Measurements from ENCODE around the gene FRMPD1.

Gene FRMPD1

DNA sequence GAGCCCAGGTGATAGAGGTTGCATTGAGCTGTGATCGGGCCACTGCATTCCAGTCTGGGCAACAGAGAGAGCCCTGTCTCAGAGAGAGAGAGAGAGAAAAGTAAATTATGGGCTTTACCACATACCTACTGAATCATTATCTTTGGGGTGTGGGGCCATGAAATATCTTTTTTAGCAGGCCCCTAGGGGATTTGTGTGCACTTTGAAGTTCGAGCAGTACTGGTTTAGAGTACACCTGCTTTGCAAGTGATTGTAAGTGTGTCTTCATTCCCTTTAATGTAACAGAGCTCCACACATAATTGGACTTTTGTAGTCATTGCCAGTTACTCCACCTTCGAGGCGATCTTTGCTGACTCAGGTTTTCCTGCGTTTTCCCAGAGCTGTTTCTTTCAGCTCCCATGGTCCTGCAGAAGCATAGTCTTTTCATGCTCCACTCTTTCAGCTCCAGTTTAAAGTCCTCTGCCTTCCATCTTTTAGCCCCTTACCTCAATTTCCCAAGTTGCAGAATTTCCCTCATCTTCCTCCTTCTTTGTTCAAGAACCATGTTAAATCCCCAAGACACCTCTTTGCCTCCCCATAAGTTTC lies 24.0 kb upstream of the FRMPD1 start:
- no peak for FAIRE-seq

DNA sequence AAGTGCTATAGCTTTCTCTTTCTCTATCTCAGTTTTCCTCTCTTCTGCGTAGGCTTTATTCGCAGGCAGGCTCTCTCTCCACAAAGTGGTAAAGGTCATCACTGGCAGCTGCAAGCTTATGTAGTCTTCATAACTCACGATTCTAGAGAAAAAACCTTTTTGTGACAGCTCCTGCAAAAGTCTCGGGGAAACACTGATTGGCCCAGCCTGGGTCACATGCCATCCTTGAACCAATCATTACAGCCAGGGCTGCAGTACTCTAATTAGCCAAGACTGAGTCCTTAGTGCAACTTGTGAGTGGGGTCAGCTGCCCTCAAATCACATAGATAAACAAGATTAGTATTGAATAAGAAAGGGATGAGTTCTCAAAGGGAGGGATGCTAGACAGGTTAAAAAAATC lies 18.3 kb upstream of the FRMPD1 start:
- FAIRE-seq = no peak

DNA sequence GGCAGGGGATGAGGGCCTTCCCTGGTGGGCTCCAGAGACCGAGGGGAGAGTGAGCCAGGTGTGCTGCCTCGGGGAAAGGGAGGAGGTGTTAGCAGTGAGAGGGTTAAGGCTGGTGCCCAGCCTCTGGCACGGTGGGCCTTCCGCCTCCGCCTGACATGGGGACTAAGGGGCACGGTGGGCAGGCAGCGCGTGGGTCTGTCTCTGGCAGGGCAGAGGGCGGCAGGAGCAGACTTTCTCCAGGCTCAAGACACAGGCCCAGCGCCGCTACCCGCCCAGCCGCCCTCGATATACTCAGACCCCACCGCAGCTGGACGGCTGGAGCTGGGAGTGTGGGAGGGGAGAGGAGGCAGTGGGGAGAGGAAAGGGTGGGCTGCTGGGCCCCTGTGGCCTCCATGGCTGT lies 14.9 kb upstream of the FRMPD1 start:
- no peak for FAIRE-seq

DNA sequence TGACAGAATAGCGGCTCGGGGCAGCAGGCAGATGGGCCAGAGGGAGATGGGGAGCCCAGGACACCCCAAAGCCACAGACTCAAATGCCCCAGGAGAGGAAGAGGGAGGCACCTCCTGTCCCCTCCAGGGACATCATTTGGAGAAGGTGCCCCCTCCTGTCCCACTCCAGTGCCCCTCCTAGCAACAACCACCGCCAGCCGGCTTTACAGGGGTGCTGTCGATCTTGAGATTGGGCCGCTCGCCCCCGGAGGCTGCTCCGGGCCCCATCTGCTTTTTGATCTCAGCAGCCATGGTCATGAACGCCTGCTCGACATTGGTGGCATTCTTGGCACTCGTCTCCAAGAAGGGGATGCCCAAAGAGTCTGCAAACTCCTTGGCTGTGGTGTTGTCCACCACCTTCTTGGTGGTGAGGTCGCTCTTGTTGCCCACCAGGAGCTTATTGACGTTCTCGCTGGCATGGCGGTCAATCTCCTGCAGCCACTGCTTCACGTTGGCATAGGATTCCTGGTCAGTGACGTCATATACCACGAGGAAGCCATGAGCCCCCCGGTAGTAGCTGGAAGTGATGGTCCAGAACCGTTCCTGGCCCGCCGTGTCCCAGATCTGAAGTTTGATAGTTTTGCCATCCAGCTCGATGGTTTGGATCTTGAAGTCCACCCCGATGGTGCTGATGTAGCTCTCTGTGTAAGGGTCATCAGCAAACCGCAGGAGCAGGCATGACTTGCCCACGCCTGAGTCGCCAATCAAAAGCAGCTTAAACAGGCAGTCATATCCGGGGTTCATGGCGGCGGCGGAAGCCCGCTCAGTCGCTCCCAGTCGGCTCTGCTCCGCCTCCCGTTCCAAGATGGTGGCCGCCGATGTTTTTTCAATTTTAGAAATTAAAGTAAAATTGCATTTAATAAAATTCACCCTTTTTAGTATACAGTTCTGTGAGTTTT lies 14.0 kb upstream of the FRMPD1 start:
- FAIRE-seq = no peak

DNA sequence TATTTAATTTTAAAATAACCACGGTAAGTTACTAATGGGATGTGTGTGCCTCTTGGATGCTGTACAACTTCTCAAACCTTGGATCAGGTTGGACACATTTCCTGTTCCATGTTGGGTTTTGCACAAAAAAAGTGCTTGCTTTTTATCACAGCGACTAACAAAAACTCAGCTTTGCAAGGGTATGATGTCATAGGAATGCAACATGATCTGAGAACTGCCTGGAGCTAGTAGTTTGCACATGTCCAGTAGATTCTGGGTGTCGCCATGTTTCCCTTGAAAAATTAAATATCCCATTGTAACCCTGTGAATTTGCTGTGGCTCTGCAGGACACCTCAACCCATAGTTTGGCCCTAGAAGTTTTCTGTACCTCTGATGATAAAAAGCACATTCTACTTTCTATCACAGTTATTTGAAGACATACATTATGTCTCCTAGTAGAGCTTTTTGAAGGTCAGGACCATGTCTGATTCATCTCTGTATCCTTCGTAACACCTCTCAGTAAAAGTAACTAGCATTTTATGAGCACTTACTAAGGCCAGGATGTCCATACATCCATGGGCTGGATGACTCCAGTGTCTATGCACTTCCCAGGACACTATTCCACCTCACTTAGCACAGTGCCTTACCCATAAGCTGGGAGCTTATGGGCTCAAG lies 11.5 kb upstream of the FRMPD1 start:
- no peak for FAIRE-seq

DNA sequence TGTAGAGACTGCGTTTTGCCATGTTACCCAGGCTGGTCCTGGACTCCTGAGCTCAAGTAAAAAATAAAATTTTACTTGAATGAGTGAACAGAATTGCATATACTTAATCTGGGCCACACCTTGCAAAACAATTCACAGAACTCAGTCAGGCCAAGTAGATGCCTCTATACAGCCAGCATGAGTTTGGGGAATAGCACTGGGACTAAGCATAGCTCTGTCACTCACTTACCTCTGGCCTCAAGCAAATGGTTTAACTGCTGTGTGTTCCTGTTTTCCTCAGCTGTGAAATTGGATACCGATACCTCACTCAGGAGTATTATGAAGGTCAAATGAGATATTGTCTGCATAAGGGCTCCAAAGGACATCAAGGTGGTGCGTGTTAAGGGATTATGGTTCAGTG lies 10.9 kb upstream of the FRMPD1 start:
- FAIRE-seq = no peak

- no peak for FAIRE-seq
These were observed 10.5 kb upstream of the FRMPD1 start for GRCh38 chr9:37640246-37640645.

DNA sequence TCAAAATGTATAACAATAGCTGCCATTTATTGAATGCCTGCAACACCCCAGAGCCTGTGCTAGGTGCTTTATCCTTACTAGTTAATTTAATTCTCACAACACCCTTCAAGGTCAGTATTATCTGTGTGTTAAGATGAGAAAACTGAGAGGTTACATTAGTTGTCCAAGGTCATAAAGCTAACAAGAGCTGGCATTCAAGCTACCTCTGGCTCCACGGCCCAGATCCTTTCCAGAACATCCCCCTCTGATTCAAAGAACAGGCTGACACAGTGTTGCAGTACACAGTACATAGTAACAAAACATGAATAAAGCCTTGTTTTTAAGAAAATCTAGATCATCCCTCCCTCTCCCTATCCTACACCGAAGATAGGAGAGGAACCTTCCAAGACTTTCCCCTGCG lies 9.4 kb upstream of the FRMPD1 start:
- FAIRE-seq = no peak

- FAIRE-seq = no peak
These were observed 7.5 kb upstream of the FRMPD1 start for GRCh38 chr9:37643214-37643613.

- no peak for FAIRE-seq
These were observed 4.7 kb upstream of the FRMPD1 start for GRCh38 chr9:37645903-37646506.

DNA sequence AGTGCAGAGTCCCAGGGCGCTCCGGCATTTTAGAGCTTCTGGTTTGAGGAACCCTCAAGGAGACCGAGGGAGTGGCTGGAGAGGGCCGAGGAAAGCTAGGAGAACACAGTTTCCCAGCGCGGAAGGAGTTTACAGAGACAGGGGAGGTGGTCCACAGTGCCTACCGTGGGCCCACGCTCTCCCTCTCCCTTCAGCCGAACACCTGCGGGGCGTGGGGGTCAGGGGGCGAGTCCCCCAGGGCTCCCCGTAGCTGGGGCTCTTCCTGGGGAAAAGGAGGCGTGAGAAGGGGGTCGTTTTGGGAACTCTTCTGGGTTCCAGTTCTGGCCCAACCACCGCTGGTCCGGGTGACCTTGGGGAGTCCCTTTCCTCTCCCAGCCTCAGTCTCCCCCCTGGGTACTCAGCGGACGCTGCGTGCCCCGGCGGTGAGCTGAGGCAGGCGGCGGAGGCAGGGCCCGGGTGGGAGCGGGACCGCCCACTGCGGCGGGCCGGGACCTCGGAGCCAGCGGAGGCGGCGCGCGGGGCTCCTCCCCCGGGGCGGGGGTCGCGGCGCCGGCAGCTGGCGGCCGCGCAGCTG lies 368 bp upstream of the FRMPD1 start:
- FAIRE-seq = no peak

GRCh38 chr9:37652261-37652660 lies 1.5 kb downstream of the FRMPD1 start:
- FAIRE-seq = no peak

GRCh38 chr9:37653385-37653784 lies 2.6 kb downstream of the FRMPD1 start:
- no peak for FAIRE-seq

- FAIRE-seq = no peak
These were observed 6.2 kb downstream of the FRMPD1 start for GRCh38 chr9:37656936-37657335.

- no peak for FAIRE-seq
These were observed 9.9 kb downstream of the FRMPD1 start for GRCh38 chr9:37660691-37661090.

DNA sequence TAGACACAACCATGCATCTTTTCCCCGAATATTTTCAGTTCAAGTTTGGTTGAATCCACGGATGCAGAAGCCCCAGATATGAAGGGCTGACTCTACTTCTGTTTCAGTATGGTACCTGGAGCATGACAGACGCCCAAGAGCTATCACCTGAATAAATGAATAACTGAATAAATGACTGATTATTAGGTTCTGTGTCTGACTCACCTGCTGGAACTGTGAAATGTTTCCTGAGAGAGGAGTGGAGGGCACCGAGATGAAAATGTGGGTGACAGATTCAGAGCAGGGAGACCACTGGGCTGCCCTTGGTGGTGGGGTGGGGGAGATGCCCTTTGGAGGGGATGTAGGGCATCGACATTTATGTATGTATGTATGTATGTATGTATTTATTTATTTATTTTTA lies 13.2 kb downstream of the FRMPD1 start:
- no peak for FAIRE-seq

- no peak for FAIRE-seq
These were observed 17.0 kb downstream of the FRMPD1 start for GRCh38 chr9:37667706-37668105.

- no peak for FAIRE-seq
These were observed 17.4 kb downstream of the FRMPD1 start for GRCh38 chr9:37668116-37668601.

DNA sequence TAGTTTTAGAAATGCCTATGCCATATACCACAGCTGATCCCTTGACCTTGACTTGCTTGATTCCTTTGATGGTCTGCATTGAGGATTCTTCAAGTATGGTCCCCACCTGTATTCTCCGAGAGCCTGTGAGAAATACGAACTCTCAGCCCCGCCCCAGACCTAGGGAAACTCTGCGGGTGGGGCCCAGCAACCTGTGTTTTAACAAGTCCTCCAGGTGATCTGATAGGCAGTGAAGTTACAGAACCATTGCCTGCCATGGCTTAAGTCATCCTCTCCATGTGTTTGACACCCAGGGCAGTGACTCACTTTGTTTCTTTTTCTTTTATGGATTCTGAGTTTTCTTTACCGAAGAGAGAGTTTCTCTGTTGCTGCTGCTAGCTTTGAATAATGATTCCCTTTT lies 18.5 kb downstream of the FRMPD1 start:
- FAIRE-seq = no peak

DNA sequence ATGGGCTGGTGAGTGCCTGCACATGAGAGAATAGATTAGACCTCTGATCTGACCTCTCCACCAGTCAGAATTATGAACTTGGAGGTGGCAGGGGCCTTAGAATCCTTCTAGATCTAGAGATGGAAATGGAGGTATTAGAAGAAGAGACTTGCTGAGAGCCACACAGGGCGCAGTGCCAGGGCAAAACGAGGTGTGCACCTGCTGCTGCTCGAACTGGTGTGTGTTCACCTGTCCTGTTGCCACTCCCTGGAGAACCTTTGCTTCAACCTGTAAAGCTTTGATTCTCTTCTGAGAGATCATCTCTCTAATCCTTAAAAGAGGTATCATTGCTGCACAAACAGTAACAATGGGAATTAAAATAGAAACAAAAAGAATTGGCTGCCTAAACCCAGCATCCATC lies 24.9 kb downstream of the FRMPD1 start:
- no peak for FAIRE-seq

GRCh38 chr9:37676411-37676830 lies 25.7 kb downstream of the FRMPD1 start:
- FAIRE-seq = no peak

DNA sequence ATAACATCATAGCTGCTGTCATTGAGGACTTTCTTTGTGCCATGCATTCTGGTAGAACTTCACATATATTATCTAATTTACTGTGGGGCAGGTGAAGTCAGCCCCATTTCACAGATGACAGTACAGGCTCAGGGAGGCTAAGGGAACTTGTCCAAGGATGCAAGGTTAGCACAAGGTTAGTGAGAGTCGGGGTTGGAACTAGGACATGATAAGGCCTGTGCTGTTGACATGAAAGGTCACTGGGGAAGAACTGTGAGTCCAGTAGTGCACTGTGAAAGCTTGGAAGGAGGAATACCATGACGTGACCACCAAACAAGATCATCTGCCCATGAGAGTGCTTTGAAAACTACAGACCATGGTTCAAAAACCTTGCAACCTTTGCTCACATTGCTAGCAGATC lies 26.7 kb downstream of the FRMPD1 start:
- no peak for FAIRE-seq

DNA sequence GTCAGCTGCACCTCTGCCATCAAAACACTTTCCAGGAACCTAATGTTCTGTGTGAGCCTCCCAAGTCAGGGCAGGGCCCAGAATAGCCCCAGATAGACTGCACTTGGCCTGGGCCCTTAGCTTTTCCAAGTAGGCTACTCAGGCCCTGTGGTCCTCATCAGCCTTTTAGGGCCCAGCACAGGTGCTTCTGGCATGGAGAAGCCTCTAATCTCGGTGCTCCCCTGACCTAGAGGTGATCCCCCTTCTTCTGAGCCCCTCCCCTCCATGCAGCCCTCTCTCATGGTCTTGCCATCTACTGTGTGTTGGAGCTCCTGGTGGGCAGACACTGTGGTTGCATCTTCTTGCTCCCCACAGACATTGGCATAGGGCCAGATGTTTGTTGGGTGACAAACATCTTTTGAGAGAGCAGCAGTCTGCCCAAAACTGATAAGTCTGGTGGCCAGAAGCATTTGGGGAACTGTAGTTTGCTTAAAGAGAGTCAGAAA lies 28.1 kb downstream of the FRMPD1 start:
- no peak for FAIRE-seq

Data from G401.6 (cell line).